Metanephros (tissue), 1 donor: ENCODE measurements around the gene OR5C1. TPM values are rescaled to one million over a fixed set of nuclear protein-coding genes. Genes with fewer than 3 reads are reported as not detected.

Experiments
- total RNA-seq: library from RNA; depleted of rRNA; stranded (reverse); fragments of >200 nt; gene quantifications from one replicate; pipeline ENCODE4 v1.2.3, GENCODE V29; 2014

The OR5C1 gene
- total RNA-seq: not detected

GRCh38 chr9:122788831-122789230 lies at the start of gene OR5C1:
OR5C1 (plus strand) TSS chr9:122788933; CDS start chr9:122788933, 0 bp downstream.

GRCh38 chr9:122742003-122742402 lies 46.7 kb upstream of the OR5C1 start, which contains the start of gene OR1L6:
OR1L6 (plus strand) TSS chr9:122742303; CDS start chr9:122749848, 7,545 bp downstream.

GRCh38 chr9:122800066-122801060 lies 11.6 kb downstream of the OR5C1 start, which contains the start of gene OR1K1:
OR1K1 (plus strand) TSS chr9:122800123; CDS start chr9:122800123, 0 bp downstream.

Other genes with a start within 250 kb of the OR5C1 start
- not detected for gene OR1N2, start 235.8 kb upstream of the OR5C1 start, total RNA-seq
- not detected for gene OR1L8, start 205.5 kb upstream of the OR5C1 start, total RNA-seq
- not detected for gene OR1Q1, start 174.2 kb upstream of the OR5C1 start, total RNA-seq
- 0.23 TPM for gene OR1B1, start 131.3 kb upstream of the OR5C1 start, total RNA-seq
- gene OR1L1, start 127.2 kb upstream of the OR5C1 start, total RNA-seq: not detected
- not detected for gene OR1L3, start 113.8 kb upstream of the OR5C1 start, total RNA-seq
- not detected for gene OR1L4, start 64.9 kb upstream of the OR5C1 start, total RNA-seq
- not detected for gene OR1L6, start 46.6 kb upstream of the OR5C1 start, total RNA-seq
- not detected for gene OR1K1, start 11.2 kb downstream of the OR5C1 start, total RNA-seq
- gene PDCL, start 39.7 kb downstream of the OR5C1 start, total RNA-seq: 25.3 TPM
- gene RC3H2, start 116.4 kb downstream of the OR5C1 start, total RNA-seq: 56.8 TPM
- gene ZBTB6, start 124.4 kb downstream of the OR5C1 start, total RNA-seq: 14.2 TPM
- gene ZBTB26, start 142.6 kb downstream of the OR5C1 start, total RNA-seq: 11.2 TPM
- gene RABGAP1, start 152.1 kb downstream of the OR5C1 start, total RNA-seq: 90.4 TPM
- 7.9 TPM for gene GPR21, start 244.7 kb downstream of the OR5C1 start, total RNA-seq